Loucy (cell line): ENCODE measurements around the gene CELF4.

Experiments
- H2AFZ ChIP-seq: fragments of 200-600 bp; sonication (generic); 2 replicates; pipeline ENCODE4 v1.6.0; 2016; ENCODE audit warnings: antibody characterized with exemption, mild to moderate bottlenecking, low read length, moderate library complexity
- H3F3A ChIP-seq: fragments of 200-600 bp; 2 replicates; pipeline ENCODE4 v1.6.0; 2016; ENCODE audit warnings: antibody characterized with exemption, low read depth, mild to moderate bottlenecking
- H3K27me3 ChIP-seq: fragments of 200-600 bp; sonication (generic); 2 replicates; pipeline ENCODE4 v1.6.1; 2014; ENCODE audit warnings: low read length, mild to moderate bottlenecking; ENCODE audit not compliant: insufficient read depth, poor library complexity, severe bottlenecking
- H3K36me3 ChIP-seq: fragments of 200-600 bp; sonication (generic); 2 replicates; pipeline ENCODE4 v1.6.1; 2016; ENCODE audit warnings: low read length; ENCODE audit not compliant: insufficient read depth
- H3K4me1 ChIP-seq: fragments of 200-600 bp; sonication (generic); 2 replicates; pipeline ENCODE4 v1.5.1; 2014; ENCODE audit warnings: low read length, mild to moderate bottlenecking; ENCODE audit not compliant: insufficient read depth, poor library complexity, severe bottlenecking
- H3K4me2 ChIP-seq: fragments of 200-600 bp; sonication (generic); 2 replicates; pipeline ENCODE4 v1.6.0; 2014; ENCODE audit warnings: antibody characterized with exemption, low read length, low read depth, mild to moderate bottlenecking; ENCODE audit not compliant: poor library complexity, severe bottlenecking
- H3K4me3 ChIP-seq: fragments of 200-600 bp; sonication (generic); 2 replicates; pipeline ENCODE4 v1.5.1; 2014; ENCODE audit warnings: low read length, mild to moderate bottlenecking, mixed read lengths; ENCODE audit not compliant: poor library complexity, severe bottlenecking
- H3K79me2 ChIP-seq: fragments of 200-600 bp; sonication (generic); 2 replicates; pipeline ENCODE4 v1.6.1; 2014; ENCODE audit warnings: low read length; ENCODE audit not compliant: insufficient read depth
- H3K9ac ChIP-seq: fragments of 200-600 bp; sonication (generic); 2 replicates; pipeline ENCODE4 v1.6.0; 2014; ENCODE audit warnings: mild to moderate bottlenecking, low read depth, low read length, moderate library complexity; ENCODE audit not compliant: poor library complexity, severe bottlenecking
- H3K9me2 ChIP-seq: fragments of 200-600 bp; sonication (generic); replicated peaks from 2 replicates; pipeline ENCODE4 v1.6.1; 2016; ENCODE audit warnings: low read depth, low read length, mixed read lengths
- H3K9me3 ChIP-seq: fragments of 200-600 bp; sonication (generic); 2 replicates; pipeline ENCODE4 v1.6.1; 2014; ENCODE audit warnings: mild to moderate bottlenecking, antibody characterized with exemption, low read length, low read depth; ENCODE audit not compliant: insufficient read depth
- H4K20me1 ChIP-seq: fragments of 200-600 bp; sonication (generic); 2 replicates; pipeline ENCODE4 v1.6.0; 2014; ENCODE audit warnings: antibody characterized with exemption, low read length, mild to moderate bottlenecking; ENCODE audit not compliant: insufficient read depth, poor library complexity, severe bottlenecking
- CTCF ChIP-seq: fragments of 200-600 bp; sonication (generic); conservative IDR thresholded peaks from 2 replicates; pipeline ENCODE4 v1.5.1; 2014; ENCODE audit warnings: mild to moderate bottlenecking, antibody characterized with exemption, low read length
- EZH2phosphoT487 ChIP-seq: fragments of 200-600 bp; IDR thresholded peaks from 2 replicates; pipeline ENCODE4 v1.6.1; 2018; ENCODE audit warnings: antibody characterized with exemption, mild to moderate bottlenecking, moderate library complexity, borderline replicate concordance

The CELF4 gene

GRCh38 chr18:37287601-37288000 lies 278.0 kb downstream of the CELF4 start:
- no peaks in the 10 kb centered on the region for H3K9me3 ChIP-seq
- no peaks in the 10 kb centered on the region for H4K20me1 ChIP-seq
- H3K79me2 ChIP-seq = no peaks in the 10 kb centered on the region
- no peak for TF ChIP-seq EZH2phosphoT487
- TF ChIP-seq CTCF = no peak
- no peaks in the 10 kb centered on the region for H3K36me3 ChIP-seq
- H2AFZ ChIP-seq = no peak overlapping the region
- no peaks in the 10 kb centered on the region for H3K27me3 ChIP-seq
- H3K4me1 ChIP-seq = no peaks in the 10 kb centered on the region
- H3K4me2 ChIP-seq = no peak overlapping the region
- H3K9me2 ChIP-seq = no peaks in the 10 kb centered on the region
- no peaks in the 10 kb centered on the region for H3F3A ChIP-seq
- no peak overlapping the region for H3K9ac ChIP-seq
- H3K4me3 ChIP-seq = no peak overlapping the region

GRCh38 chr18:37286801-37287200 lies 278.8 kb downstream of the CELF4 start:
- no peaks in the 10 kb centered on the region for H3K4me1 ChIP-seq
- no peaks in the 10 kb centered on the region for H3K36me3 ChIP-seq
- no peak overlapping the region for H2AFZ ChIP-seq
- H3K79me2 ChIP-seq = no peaks in the 10 kb centered on the region
- no peaks in the 10 kb centered on the region for H3K9me2 ChIP-seq
- no peaks in the 10 kb centered on the region for H4K20me1 ChIP-seq
- no peak overlapping the region for H3K4me2 ChIP-seq
- H3K9me3 ChIP-seq = no peaks in the 10 kb centered on the region
- no peak overlapping the region for H3K4me3 ChIP-seq
- H3K27me3 ChIP-seq = no peaks in the 10 kb centered on the region
- TF ChIP-seq CTCF (no peak), EZH2phosphoT487 (no peak)
- H3K9ac ChIP-seq = no peak overlapping the region
- no peaks in the 10 kb centered on the region for H3F3A ChIP-seq

- no peak overlapping the region for H2AFZ ChIP-seq
- no peaks in the 10 kb centered on the region for H3F3A ChIP-seq
- H3K4me2 ChIP-seq = no peak overlapping the region
- no peak for TF ChIP-seq CTCF
- no peak for TF ChIP-seq EZH2phosphoT487
- no peaks in the 10 kb centered on the region for H4K20me1 ChIP-seq
- H3K9ac ChIP-seq = no peak overlapping the region
- no peaks in the 10 kb centered on the region for H3K79me2 ChIP-seq
- no peak overlapping the region for H3K4me3 ChIP-seq
- no peaks in the 10 kb centered on the region for H3K4me1 ChIP-seq
- H3K27me3 ChIP-seq = no peaks in the 10 kb centered on the region
- no peaks in the 10 kb centered on the region for H3K9me3 ChIP-seq
- no peaks in the 10 kb centered on the region for H3K36me3 ChIP-seq
- H3K9me2 ChIP-seq = no peaks in the 10 kb centered on the region
Observed at GRCh38 chr18:37285825-37286224, 279.8 kb downstream of the CELF4 start.
